GM18520 (cell line): Measurements from ENCODE around the gene ZNF217.
"Not testable (repeated sequence)": the region's sequence is repeated elsewhere in the genome, so short reads cannot be mapped to it uniquely, and the experiment has no call there.

ENCODE experiments used
- ATAC-seq: cut with Tn5 transposase; IDR thresholded peaks from one replicate; pipeline ENCODE4 v1.9.1; 2021; ENCODE audit not compliant: unreplicated experiment

Gene ZNF217

GRCh38 chr20:53622247-53623133 is 28.9 kb upstream of the ZNF217 start:
- no peak for ATAC-seq

GRCh38 chr20:53621482-53622246 is 28.0 kb upstream of the ZNF217 start:
- ATAC-seq: no peak

- ATAC-seq: not testable (repeated sequence)
Observed at GRCh38 chr20:53618490-53619000, 24.9 kb upstream of the ZNF217 start.

GRCh38 chr20:53617791-53618489 is 24.3 kb upstream of the ZNF217 start:
- no peak for ATAC-seq

GRCh38 chr20:53616489-53616888 is 22.9 kb upstream of the ZNF217 start:
- not testable (repeated sequence) for ATAC-seq

- ATAC-seq: no peak
Observed at GRCh38 chr20:53613748-53614147, 20.1 kb upstream of the ZNF217 start.

GRCh38 chr20:53612289-53612688 is 18.6 kb upstream of the ZNF217 start:
- not testable (repeated sequence) for ATAC-seq

GRCh38 chr20:53611449-53611894 is 17.8 kb upstream of the ZNF217 start:
- ATAC-seq: no peak

GRCh38 chr20:53609491-53610445 is 16.1 kb upstream of the ZNF217 start:
- no peak for ATAC-seq

- no peak for ATAC-seq
Observed at GRCh38 chr20:53608456-53609452, 15.1 kb upstream of the ZNF217 start.

GRCh38 chr20:53608071-53608455 is 14.4 kb upstream of the ZNF217 start:
- ATAC-seq: no peak

GRCh38 chr20:53606364-53606985 is 12.8 kb upstream of the ZNF217 start:
- ATAC-seq: no peak

GRCh38 chr20:53605401-53605800 is 11.8 kb upstream of the ZNF217 start:
- not testable (repeated sequence) for ATAC-seq

GRCh38 chr20:53604846-53605245 is 11.2 kb upstream of the ZNF217 start:
- ATAC-seq: not testable (repeated sequence)

GRCh38 chr20:53602661-53603060 is 9.0 kb upstream of the ZNF217 start:
- ATAC-seq: no peak

GRCh38 chr20:53599910-53600632 is 6.4 kb upstream of the ZNF217 start:
- no peak for ATAC-seq

- no peak for ATAC-seq
Observed at GRCh38 chr20:53599378-53599777, 5.7 kb upstream of the ZNF217 start.

- no peak for ATAC-seq
Observed at GRCh38 chr20:53599044-53599362, 5.4 kb upstream of the ZNF217 start.
